Sigmoid colon (tissue), 7 donors: ENCODE results near the gene PDGFRB. TPM values are rescaled to one million over a fixed set of nuclear protein-coding genes. Genes with fewer than 3 reads are reported as not detected.

Experiments used
- DNase-seq: peaks from one replicate; pipeline ENCODE4 v3.0.0-alpha.2; 2019
- H3K27ac ChIP-seq, 4 donors: fragments of 200-600 bp; sonication (generic); one replicate each; pipeline ENCODE4 v1.5.1; 2016 to 2019; ENCODE audit warnings: mild to moderate bottlenecking in 1 of 4
- H3K27me3 ChIP-seq, 3 donors: fragments of 200-600 bp; sonication (generic); one replicate each; pipeline ENCODE4 v1.5.1; 2019; ENCODE audit warnings: mild to moderate bottlenecking in 1 of 3
- H3K36me3 ChIP-seq, 4 donors: fragments of 200-600 bp; sonication (generic); one replicate each; pipeline ENCODE4 v1.5.1; 2016 to 2019
- H3K4me1 ChIP-seq, 4 donors: fragments of 200-600 bp; sonication (generic); one replicate each; pipeline ENCODE4 v1.5.1; 2017 to 2019
- H3K4me3 ChIP-seq, 4 donors: fragments of 200-600 bp; sonication (generic); one replicate each; pipeline ENCODE4 v1.5.1; 2017 to 2019; ENCODE audit warnings: mild to moderate bottlenecking in 2 of 4, moderate library complexity in 1 of 4
- H3K9me3 ChIP-seq, 4 donors: fragments of 200-600 bp in 3 of 4; sonication (generic) in 3 of 4; one replicate each; pipeline versions ENCODE4 v1.5.1 to v1.6.1; 2013 to 2019
- EP300 ChIP-seq, 4 donors: sonication (generic); formaldehyde crosslinking; IDR thresholded peaks; one replicate each; pipeline ENCODE4 v1.6.1; 2017; ENCODE audit warnings: antibody characterized with exemption in 4 of 4
- POLR2A ChIP-seq, 2 donors: fragments of 450-650 bp; IDR thresholded peaks; one replicate each; pipeline ENCODE4 v1.6.1; 2016; ENCODE audit warnings: antibody characterized with exemption in 2 of 2, mild to moderate bottlenecking in 2 of 2, moderate library complexity in 2 of 2
- POLR2AphosphoS5 ChIP-seq, 4 donors: sonication (generic); formaldehyde crosslinking; IDR thresholded peaks; one replicate each; pipeline ENCODE4 v1.6.1; 2017; ENCODE audit warnings: antibody characterized with exemption in 4 of 4
- WGBS, 2 donors: extraction: QIAGEN DNeasy Blood & Tissue Kit; methylation state at CpG; one replicate each; pipeline ENCODE4 v1.1.7; 2013; 5-methylcytosine and 5-hydroxymethylcytosine counted together
- intact Hi-C: fragments of 100-400 bp; cut with DNase I; formaldehyde crosslinking; loops from one replicate; pipeline ENCODE4 v1.15.1; 2023
- polyA plus RNA-seq, 3 donors: library from polyadenylated mRNA; stranded (reverse); fragments of 200-250 nt; gene quantifications; one replicate each; pipeline ENCODE4 v1.2.3, GENCODE V29; 2013
- total RNA-seq, 4 donors: library from RNA; depleted of rRNA; stranded (reverse); fragments of >200 nt; gene quantifications; one replicate each; pipeline ENCODE4 v1.1.0, GENCODE V29; 2016
- TF ChIP-seq, protein P1 (sequence below), 4 experiments: fragments of 450-650 bp in 3 of 4; fragments of 200-600 bp in 1 of 4; IDR thresholded peaks; one replicate each; pipeline ENCODE4 v1.5.1; 2016 to 2019; ENCODE audit warnings: antibody characterized with exemption in 4 of 4, mild to moderate bottlenecking in 3 of 4, moderate library complexity in 2 of 4
- donor health status: healthy with polysubstance abuse.
- donor health status: Bipolar disorder and iron deficiency.
- donor health status: healthy.

PDGFRB gene
- total and polyA plus RNA-seq, 7 donors: 3.9 to 104 (median 54.9) TPM

DNA sequence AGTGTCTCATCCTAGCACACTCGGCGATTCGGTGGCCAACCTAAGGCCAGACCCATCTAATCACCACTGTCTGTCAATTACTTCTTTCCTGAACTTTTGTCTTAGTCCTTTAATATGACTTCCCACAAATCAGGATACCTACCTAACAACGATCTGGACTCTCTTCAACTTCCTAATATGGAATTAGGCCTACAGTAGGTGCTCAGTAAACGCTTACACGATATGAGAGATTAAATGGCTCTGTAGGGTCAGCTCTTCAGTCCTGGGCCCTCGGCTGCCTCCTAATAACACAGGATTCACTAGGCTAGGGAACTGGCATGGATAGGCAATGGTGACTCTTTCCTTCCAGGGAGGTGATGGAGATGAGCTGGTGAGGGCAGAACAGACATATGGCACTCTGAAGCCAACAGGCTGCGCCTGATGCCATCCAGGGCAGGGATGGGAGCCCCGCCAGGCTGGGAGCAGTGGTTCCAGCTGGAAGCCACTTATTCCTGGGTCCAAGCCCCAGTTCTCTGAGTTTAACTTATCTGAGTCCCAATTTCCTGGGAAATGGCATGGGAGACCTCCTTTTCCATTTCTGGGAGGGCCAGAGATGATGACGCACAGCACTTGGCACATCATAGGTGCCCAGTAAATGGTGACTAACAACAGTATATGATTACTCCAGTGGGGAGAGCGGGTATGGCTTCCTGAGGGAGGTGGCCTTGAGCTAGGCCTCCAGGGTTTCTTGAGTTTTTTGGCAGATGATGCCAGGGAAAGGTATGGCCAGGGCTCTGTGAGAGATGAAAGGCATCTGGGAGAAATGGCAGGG is 7.3 kb downstream of the PDGFRB start:
- no peak for DNase-seq
- intact Hi-C loops: no loop called here
- H3K27me3 ChIP-seq: no peaks in the 10 kb centered on the region
- no peak for TF ChIP-seq POLR2AphosphoS5 (IDR thresholded peaks at IDR 0.05)
- TF ChIP-seq EP300 (IDR thresholded peaks at IDR 0.05): no peak
- TF ChIP-seq, protein P1, sequence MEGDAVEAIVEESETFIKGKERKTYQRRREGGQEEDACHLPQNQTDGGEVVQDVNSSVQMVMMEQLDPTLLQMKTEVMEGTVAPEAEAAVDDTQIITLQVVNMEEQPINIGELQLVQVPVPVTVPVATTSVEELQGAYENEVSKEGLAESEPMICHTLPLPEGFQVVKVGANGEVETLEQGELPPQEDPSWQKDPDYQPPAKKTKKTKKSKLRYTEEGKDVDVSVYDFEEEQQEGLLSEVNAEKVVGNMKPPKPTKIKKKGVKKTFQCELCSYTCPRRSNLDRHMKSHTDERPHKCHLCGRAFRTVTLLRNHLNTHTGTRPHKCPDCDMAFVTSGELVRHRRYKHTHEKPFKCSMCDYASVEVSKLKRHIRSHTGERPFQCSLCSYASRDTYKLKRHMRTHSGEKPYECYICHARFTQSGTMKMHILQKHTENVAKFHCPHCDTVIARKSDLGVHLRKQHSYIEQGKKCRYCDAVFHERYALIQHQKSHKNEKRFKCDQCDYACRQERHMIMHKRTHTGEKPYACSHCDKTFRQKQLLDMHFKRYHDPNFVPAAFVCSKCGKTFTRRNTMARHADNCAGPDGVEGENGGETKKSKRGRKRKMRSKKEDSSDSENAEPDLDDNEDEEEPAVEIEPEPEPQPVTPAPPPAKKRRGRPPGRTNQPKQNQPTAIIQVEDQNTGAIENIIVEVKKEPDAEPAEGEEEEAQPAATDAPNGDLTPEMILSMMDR (IDR thresholded peaks at IDR 0.05): no peak
- no peak for TF ChIP-seq POLR2A (IDR thresholded peaks at IDR 0.05)
- peak overlapping the region; percentile 60 to 92 (median 86) for H3K27ac ChIP-seq
- 89 to 91% methylated on average over 11 of the region's 11 CpGs for WGBS, 2 donors
- H3K9me3 ChIP-seq: no peaks in the 10 kb centered on the region
- no peak overlapping the region for H3K4me3 ChIP-seq
- peaks cover 0 to 15% (median 0%) of the 10 kb centered on the region in 4 donors for H3K36me3 ChIP-seq
- H3K4me1 ChIP-seq: peaks cover 0 to 72% (median 53%) of the 10 kb centered on the region in 4 donors

DNA sequence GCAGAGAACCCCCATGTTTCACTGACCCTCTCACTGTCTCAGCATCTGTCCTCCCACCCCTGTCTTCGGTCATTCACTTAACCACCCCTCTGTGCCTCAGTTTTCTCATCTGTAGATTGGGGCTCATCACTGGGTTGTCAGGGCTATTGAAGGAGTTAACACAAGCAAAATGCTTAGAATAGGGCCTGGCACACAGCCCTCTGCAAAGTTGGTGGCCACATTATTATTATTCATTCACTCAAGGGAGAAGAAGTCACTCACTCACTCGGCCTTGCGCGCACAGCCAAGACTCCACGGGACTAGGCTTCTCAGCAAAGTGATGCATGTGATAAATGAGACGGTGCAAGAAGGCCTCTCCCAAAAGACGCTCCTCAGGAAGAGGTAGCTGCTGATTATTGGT is 8.0 kb downstream of the PDGFRB start:
- peak overlapping the region; percentile 60 to 92 (median 86) for H3K27ac ChIP-seq
- H3K4me3 ChIP-seq: no peak overlapping the region
- 82 to 89% methylated on average over 7 of the region's 7 CpGs for WGBS, 2 donors
- peaks cover 0 to 72% (median 53%) of the 10 kb centered on the region in 4 donors for H3K4me1 ChIP-seq
- DNase-seq: peak; percentile 63
- intact Hi-C loops: no loop called here
- TF ChIP-seq, protein P1 (IDR thresholded peaks at IDR 0.05): no peak
- TF ChIP-seq POLR2A (IDR thresholded peaks at IDR 0.05) (no peak), POLR2AphosphoS5 (IDR thresholded peaks at IDR 0.05) (no peak), EP300 (IDR thresholded peaks at IDR 0.05) (no peak)
- peaks cover 0 to 10% (median 0%) of the 10 kb centered on the region in 4 donors for H3K36me3 ChIP-seq
- no peaks in the 10 kb centered on the region for H3K27me3 ChIP-seq
- no peaks in the 10 kb centered on the region for H3K9me3 ChIP-seq

DNA sequence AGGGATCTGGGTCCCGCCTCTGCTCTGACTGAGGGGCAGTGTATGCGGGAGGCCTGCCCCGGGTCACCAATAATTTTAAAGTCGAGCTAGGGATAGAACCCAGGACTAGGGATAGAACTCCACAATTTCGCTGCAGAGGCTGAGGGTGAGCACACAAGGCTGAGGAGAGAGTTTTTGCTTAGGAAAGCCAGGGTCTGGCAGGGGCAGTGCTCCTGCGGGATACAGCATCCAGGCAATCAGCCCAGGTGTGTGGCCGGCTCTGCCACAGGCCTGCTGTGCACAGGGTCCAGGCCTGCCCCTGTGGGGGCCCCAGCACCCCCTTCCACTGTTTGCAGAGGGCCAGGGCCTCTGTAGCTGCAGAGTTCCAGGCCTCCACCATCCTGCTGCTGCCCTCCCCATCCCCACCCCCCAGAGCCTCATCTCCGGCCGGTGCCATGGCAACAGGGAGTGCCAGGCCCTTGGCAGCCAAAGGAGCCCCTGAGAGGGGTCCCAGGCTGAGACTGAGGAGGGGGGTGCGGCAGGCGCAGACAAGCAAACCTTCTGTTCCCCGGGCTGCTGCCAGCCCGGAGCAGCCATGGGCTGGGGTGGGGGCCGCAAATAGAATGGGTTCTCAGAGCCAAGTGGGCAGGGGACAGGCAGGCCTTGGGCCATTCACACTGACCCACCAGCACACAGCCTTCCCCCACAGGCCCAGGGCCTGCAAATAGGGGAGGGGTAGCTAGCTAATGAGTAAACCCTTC is 8.6 kb downstream of the PDGFRB start:
- H3K27ac ChIP-seq: peak overlapping the region; percentile 60 to 92 (median 86)
- WGBS, 2 donors: 86 to 91% methylated on average over 14 of the region's 14 CpGs
- H3K4me1 ChIP-seq: peaks cover 0 to 72% (median 54%) of the 10 kb centered on the region in 4 donors
- TF ChIP-seq EP300 (IDR thresholded peaks at IDR 0.05) (no peak), POLR2AphosphoS5 (IDR thresholded peaks at IDR 0.05) (no peak), POLR2A (IDR thresholded peaks at IDR 0.05) (no peak)
- TF ChIP-seq, protein P1 (IDR thresholded peaks at IDR 0.05): no peak
- no peak overlapping the region for H3K4me3 ChIP-seq
- H3K9me3 ChIP-seq: no peaks in the 10 kb centered on the region
- H3K27me3 ChIP-seq: no peaks in the 10 kb centered on the region
- H3K36me3 ChIP-seq: peaks cover 0 to 9% (median 0%) of the 10 kb centered on the region in 4 donors
- intact Hi-C loops: no loop called here
- peak; percentile 64 for DNase-seq

DNA sequence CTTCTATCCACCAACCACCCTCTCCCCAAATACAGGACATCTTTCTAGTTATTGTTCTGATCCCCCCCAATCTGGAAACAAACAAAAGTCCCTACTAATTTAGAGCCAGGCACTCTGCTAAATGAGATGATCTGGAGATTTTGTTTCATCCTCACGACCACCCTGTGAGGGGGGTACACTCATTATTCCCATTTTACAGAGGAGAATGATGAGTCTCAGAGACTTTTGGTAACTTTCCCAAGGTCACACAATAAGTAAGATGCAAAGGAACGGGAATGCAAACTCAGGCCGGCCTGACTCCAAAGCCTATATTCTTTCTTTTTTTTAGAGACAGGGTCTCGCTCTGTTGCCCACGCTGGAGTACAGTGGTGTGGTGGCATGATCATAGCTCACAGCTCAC is 9.4 kb downstream of the PDGFRB start:
- H3K27me3 ChIP-seq: no peaks in the 10 kb centered on the region
- H3K4me1 ChIP-seq: peaks cover 0 to 77% (median 62%) of the 10 kb centered on the region in 4 donors
- no peak overlapping the region for H3K4me3 ChIP-seq
- peak overlapping the region; percentile 84 to 92 (median 87) for H3K27ac ChIP-seq
- TF ChIP-seq POLR2AphosphoS5 (IDR thresholded peaks at IDR 0.05): no peak
- TF ChIP-seq, protein P1 (IDR thresholded peaks at IDR 0.05): no peak
- TF ChIP-seq EP300 (IDR thresholded peaks at IDR 0.05): no peak
- TF ChIP-seq POLR2A (IDR thresholded peaks at IDR 0.05): no peak
- H3K9me3 ChIP-seq: no peaks in the 10 kb centered on the region
- WGBS, 2 donors: 91% methylated on average over 5 of the region's 5 CpGs
- no peak for DNase-seq
- peaks cover 0 to 9% (median 0%) of the 10 kb centered on the region in 4 donors for H3K36me3 ChIP-seq
- intact Hi-C loops: no loop called here
